HEK293T (cell line): ENCODE data around the gene CEACAM21.

ENCODE experiments used
- CTCF ChIA-PET: fragments of 350-600 bp; formaldehyde crosslinking; extraction: SDS; loops from one replicate; lab custom pipeline; 2021; ENCODE audit warnings: antibody characterized with exemption, inconsistent platforms; lab: Yijun Ruan, JAX
- POLR2A ChIA-PET: fragments of 350-600 bp; formaldehyde crosslinking; extraction: SDS; loops from one replicate; lab custom pipeline; 2020; ENCODE audit warnings: antibody characterized with exemption, inconsistent platforms; lab: Yijun Ruan, JAX
- DNase-seq: peaks from one replicate; pipeline ENCODE4 v3.0.0; 2012; ENCODE audit warnings: mixed read lengths; ENCODE audit errors: extremely low spot score
- ARNT ChIP-seq: fragments of 450-650 bp; IDR thresholded peaks from 2 replicates; pipeline ENCODE4 v1.6.1; 2017; ENCODE audit warnings: mild to moderate bottlenecking
- BHLHE40 ChIP-seq: fragments of 450-650 bp; IDR thresholded peaks from 2 replicates; pipeline ENCODE4 v1.6.1; 2016; ENCODE audit warnings: mild to moderate bottlenecking, moderate library complexity, borderline replicate concordance
- CTBP1 ChIP-seq: fragments of 450-650 bp; IDR thresholded peaks from 2 replicates; pipeline ENCODE4 v1.6.1; 2016; ENCODE audit warnings: borderline replicate concordance
- ELF4 ChIP-seq: fragments of 450-650 bp; IDR thresholded peaks from 2 replicates; pipeline ENCODE4 v1.6.1; 2017; ENCODE audit warnings: antibody characterized with exemption
- FOXA1 ChIP-seq: fragments of 450-650 bp; IDR thresholded peaks from 2 replicates; pipeline ENCODE4 v1.6.1; 2016; ENCODE audit warnings: mild to moderate bottlenecking
- FOXK2 ChIP-seq: fragments of 450-650 bp; IDR thresholded peaks from 2 replicates; pipeline ENCODE4 v1.6.1; 2016; ENCODE audit warnings: mild to moderate bottlenecking
- FOXM1 ChIP-seq: fragments of 450-650 bp; IDR thresholded peaks from 2 replicates; pipeline ENCODE4 v1.6.1; 2017; ENCODE audit warnings: mild to moderate bottlenecking, borderline replicate concordance
- HDGF ChIP-seq: fragments of 450-650 bp; IDR thresholded peaks from 2 replicates; pipeline ENCODE4 v1.6.1; 2017; ENCODE audit warnings: antibody characterized with exemption, borderline replicate concordance
- L3MBTL2 ChIP-seq: fragments of 450-650 bp; conservative IDR thresholded peaks from 2 replicates; pipeline ENCODE4 v1.6.1; 2016; ENCODE audit warnings: mild to moderate bottlenecking
- LEF1 ChIP-seq: fragments of 450-650 bp; IDR thresholded peaks from 2 replicates; pipeline ENCODE4 v1.6.1; 2017; ENCODE audit warnings: mild to moderate bottlenecking, borderline replicate concordance
- NFRKB ChIP-seq: fragments of 450-650 bp; IDR thresholded peaks from 2 replicates; pipeline ENCODE4 v1.6.1; 2016; ENCODE audit warnings: mild to moderate bottlenecking, moderate library complexity
- PKNOX1 ChIP-seq: fragments of 450-650 bp; IDR thresholded peaks from 2 replicates; pipeline ENCODE4 v1.6.1; 2016
- SP1 ChIP-seq: fragments of 450-650 bp; IDR thresholded peaks from 2 replicates; pipeline ENCODE4 v1.6.1; 2017
- SUZ12 ChIP-seq: fragments of 450-650 bp; IDR thresholded peaks from 2 replicates; pipeline ENCODE4 v1.6.1; 2016; ENCODE audit warnings: mild to moderate bottlenecking
- TARDBP ChIP-seq: fragments of 450-650 bp; IDR thresholded peaks from 2 replicates; pipeline ENCODE4 v1.6.1; 2016
- ZNF384 ChIP-seq: fragments of 450-650 bp; IDR thresholded peaks from 2 replicates; pipeline ENCODE4 v1.6.1; 2016

The CEACAM21 gene

DNA sequence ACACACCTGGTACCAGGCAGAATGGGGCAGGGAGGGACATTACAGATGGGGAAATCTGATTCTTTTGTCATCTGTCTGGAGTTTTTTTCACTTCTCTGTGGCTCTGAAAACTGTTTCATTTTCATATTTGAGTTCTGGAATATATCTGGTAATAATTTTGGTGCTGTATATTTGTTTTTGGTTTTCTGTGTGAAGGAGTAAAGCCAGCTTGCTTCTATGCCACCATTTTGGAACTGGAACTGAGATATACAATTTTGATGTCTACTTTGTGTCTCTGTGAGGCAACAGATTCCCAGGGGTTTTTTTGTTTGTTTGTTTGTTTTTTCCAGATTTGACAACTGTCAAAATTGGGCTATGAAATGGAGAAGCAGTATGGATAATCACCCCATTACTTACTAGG is 34.8 kb downstream of the CEACAM21 start:
- DNase-seq: no peak
- TF ChIP-seq L3MBTL2 (no peak), LEF1 (no peak), ZNF384 (no peak), ARNT (no peak), SUZ12 (no peak), NFRKB (no peak)
- ChIA-PET CTCF (no interaction called here), POLR2A (no interaction called here)

DNA sequence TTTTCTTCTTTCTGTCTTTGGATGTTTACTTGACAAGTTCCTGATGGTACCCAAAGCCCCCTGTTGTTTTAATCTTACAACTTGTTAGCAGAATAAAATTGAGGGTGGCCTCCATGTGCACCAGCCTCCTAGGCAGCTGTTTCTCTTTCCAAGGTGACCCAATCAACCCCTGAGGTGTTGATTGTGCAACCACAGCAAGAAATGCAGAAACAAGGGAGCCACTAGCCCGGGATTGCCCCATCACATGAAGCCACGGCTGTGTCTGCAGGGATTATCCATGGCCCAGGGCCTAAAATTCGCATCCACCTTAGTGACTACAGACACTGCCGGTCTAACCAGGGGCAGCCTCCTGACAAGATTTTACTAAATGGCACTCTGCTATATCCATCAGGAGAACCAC is 36.5 kb downstream of the CEACAM21 start:
- DNase-seq: no peak

DNA sequence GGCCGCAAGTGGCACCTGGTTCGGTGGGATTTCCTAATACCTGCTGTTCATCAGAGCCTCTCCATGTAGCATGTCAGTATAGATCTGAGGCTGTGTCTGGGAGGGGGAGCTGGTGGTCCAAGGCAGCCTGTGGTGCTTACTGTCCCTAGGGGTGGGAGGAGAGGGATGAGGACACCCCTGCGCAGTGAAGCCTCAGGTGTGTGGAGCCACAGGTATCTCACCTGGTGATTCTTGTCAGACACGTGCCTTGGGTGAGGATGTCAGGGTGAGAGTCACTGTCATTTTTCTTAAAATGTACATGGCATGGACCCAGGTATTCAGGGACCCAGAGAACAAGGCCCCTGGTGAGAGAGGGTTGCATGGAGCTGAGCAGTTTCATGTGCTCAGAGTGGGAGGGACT is 39.2 kb downstream of the CEACAM21 start:
- CTCF ChIA-PET: no interaction called here
- TF ChIP-seq CTBP1 (no peak), SUZ12 (no peak), HDGF (no peak), SP1 (no peak), FOXM1 (no peak)
- DNase-seq: no peak
- POLR2A ChIA-PET: no interaction called here

More for the DNA sequence above, 36.5 kb downstream of the CEACAM21 start:
- ChIA-PET POLR2A (no interaction called here), CTCF (no interaction called here)
- TF ChIP-seq HDGF: no peak
- TF ChIP-seq ELF4: no peak
- TF ChIP-seq BHLHE40: no peak
- TF ChIP-seq PKNOX1: no peak
- TF ChIP-seq SUZ12: no peak
- no peak for TF ChIP-seq LEF1
- TF ChIP-seq L3MBTL2: no peak
- TF ChIP-seq TARDBP: no peak
- TF ChIP-seq FOXK2: no peak
- TF ChIP-seq NFRKB: no peak
- no peak for TF ChIP-seq ZNF384
- TF ChIP-seq FOXA1: no peak
- no peak for TF ChIP-seq CTBP1

DNA sequence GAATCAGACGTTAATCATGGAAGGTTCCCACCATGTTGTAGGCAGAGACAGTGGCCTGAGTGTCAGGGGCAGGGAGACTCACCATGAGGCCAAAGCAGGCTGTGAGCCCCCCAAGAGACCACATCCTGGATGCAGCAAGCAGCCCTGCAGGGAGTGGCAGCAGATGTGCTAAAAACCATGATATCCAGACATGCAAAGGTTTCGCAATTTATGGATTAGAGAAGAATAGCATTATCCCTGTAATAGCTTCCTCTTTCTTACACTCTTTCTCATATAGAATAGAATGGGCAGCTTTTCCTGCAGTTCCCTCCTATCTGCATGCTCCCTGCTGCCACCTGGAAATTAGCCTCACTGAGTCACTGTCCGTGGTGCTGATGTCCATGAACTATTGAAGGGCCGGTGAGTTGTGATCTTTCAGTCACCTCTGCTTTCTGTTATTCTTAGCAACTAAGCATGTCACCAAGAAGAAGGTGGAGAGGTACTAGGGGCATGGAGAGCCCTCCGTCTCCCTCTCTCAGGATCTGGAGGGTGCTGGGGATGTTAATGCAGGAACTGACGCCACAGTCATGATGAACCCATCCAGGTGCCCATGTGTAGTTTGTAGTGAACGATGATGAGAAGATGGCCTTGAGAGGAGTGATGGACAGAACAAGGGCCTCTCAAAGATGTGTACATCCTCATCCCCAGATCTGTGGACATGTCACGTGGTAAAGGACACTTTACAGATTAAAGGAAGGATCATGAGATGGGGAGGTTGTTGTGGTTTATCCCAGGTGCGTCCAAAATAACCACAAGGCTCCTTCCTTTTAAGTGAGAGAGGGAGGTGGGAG is 41.0 kb downstream of the CEACAM21 start:
- peak; percentile 36 for DNase-seq
- CTCF ChIA-PET: no interaction called here
- POLR2A ChIA-PET: no interaction called here
- TF ChIP-seq HDGF (no peak), SP1 (no peak), ELF4 (no peak), L3MBTL2 (no peak), ARNT (no peak), CTBP1 (no peak), SUZ12 (no peak), ZNF384 (no peak), FOXM1 (no peak), NFRKB (no peak), PKNOX1 (no peak), FOXK2 (no peak), BHLHE40 (no peak), LEF1 (no peak), FOXA1 (no peak), TARDBP (no peak)

GRCh38 chr19:41617941-41618730 is 42.2 kb downstream of the CEACAM21 start:
- ChIA-PET POLR2A (no interaction called here), CTCF (interaction anchor here (0.6 kb wide), 1 partner anchor 53 kb away, joined by 5 read pairs; no protein-coding TSS in a partner anchor)
- DNase-seq: no peak
- TF ChIP-seq SP1 (no peak), FOXA1 (no peak), HDGF (no peak), CTBP1 (no peak), ZNF384 (no peak), ELF4 (no peak), SUZ12 (no peak), NFRKB (no peak), L3MBTL2 (no peak), BHLHE40 (no peak), ARNT (no peak), FOXK2 (no peak), PKNOX1 (no peak), TARDBP (no peak), LEF1 (no peak)
